Suprapubic skin (tissue), 4 donors: ENCODE measurements around the gene KCNH6. TPM values are rescaled to one million over a fixed set of nuclear protein-coding genes. Genes with fewer than 3 reads are reported as not detected.

ENCODE experiments used
- DNase-seq, 2 donors: peaks; one replicate each; pipeline ENCODE4 v3.0.0-alpha.2; 2019; ENCODE audit warnings: low spot score in 2 of 2
- H3K27ac ChIP-seq: fragments of 200-600 bp; sonication (generic); one replicate; pipeline ENCODE4 v1.5.1; 2019
- H3K27me3 ChIP-seq: fragments of 200-600 bp; sonication (generic); one replicate; pipeline ENCODE4 v1.5.1; 2019
- H3K36me3 ChIP-seq: fragments of 200-600 bp; sonication (generic); one replicate; pipeline ENCODE4 v1.5.1; 2019
- H3K4me1 ChIP-seq: fragments of 200-600 bp; sonication (generic); one replicate; pipeline ENCODE4 v1.5.1; 2019
- H3K4me3 ChIP-seq: fragments of 200-600 bp; sonication (generic); one replicate; pipeline ENCODE4 v1.5.1; 2019; ENCODE audit warnings: mild to moderate bottlenecking
- H3K9me3 ChIP-seq: fragments of 200-600 bp; sonication (generic); one replicate; pipeline ENCODE4 v1.5.1; 2019
- EP300 ChIP-seq: sonication (generic); formaldehyde crosslinking; IDR thresholded peaks from one replicate; pipeline ENCODE4 v1.6.1; 2017; ENCODE audit warnings: antibody characterized with exemption
- POLR2A ChIP-seq, 2 donors: fragments of 450-650 bp; IDR thresholded peaks; one replicate each; pipeline ENCODE4 v1.6.1; 2017; ENCODE audit warnings: antibody characterized with exemption in 2 of 2, mild to moderate bottlenecking in 2 of 2, moderate library complexity in 2 of 2
- POLR2AphosphoS5 ChIP-seq, 3 donors: sonication (generic); formaldehyde crosslinking; IDR thresholded peaks; one replicate each; pipeline ENCODE4 v1.6.1; 2017; ENCODE audit warnings: antibody characterized with exemption in 3 of 3
- WGBS: methylation state at CpG from one replicate; pipeline ENCODE4 v1.1.5; 2018; 5-methylcytosine and 5-hydroxymethylcytosine counted together
- total RNA-seq, 4 donors: library from RNA; depleted of rRNA; stranded (reverse); fragments of >200 nt; gene quantifications; one replicate each; pipeline ENCODE4 v1.1.0, GENCODE V29; 2016
- TF ChIP-seq, protein P1 (sequence below), 2 donors: fragments of 200-600 bp in 1 of 2; fragments of 450-650 bp in 1 of 2; sonication (generic) in 1 of 2; IDR thresholded peaks; one replicate each; pipeline ENCODE4 v1.5.1; 2016 to 2019; ENCODE audit warnings: antibody characterized with exemption in 2 of 2, mild to moderate bottlenecking in 1 of 2, moderate library complexity in 1 of 2

KCNH6 gene
- total RNA-seq, 4 donors from 2014 or later = not detected

DNA sequence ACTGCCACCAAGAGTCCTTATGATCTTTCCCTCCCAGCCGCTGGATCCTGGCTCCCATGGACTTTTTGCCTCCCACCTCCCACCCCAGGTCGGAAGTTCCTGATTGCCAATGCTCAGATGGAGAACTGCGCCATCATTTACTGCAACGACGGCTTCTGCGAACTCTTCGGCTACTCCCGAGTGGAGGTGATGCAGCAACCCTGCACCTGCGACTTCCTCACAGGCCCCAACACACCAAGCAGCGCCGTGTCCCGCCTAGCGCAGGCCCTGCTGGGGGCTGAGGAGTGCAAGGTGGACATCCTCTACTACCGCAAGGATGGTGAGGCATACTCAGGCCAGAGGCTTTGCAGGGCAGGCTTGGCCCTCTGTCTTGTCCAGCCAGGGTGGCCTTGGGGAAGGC is 893 bp downstream of the KCNH6 start:
- no peaks in the 10 kb centered on the region for H3K9me3 ChIP-seq
- H3K36me3 ChIP-seq = no peaks in the 10 kb centered on the region
- peaks cover 5% of the 10 kb centered on the region for H3K4me1 ChIP-seq
- WGBS = 92% methylated on average over 14 of the region's 14 CpGs
- no peak overlapping the region for H3K27ac ChIP-seq
- H3K4me3 ChIP-seq = no peak overlapping the region
- DNase-seq = no peak
- TF ChIP-seq POLR2A (IDR thresholded peaks at IDR 0.05) = no peak
- H3K27me3 ChIP-seq = peaks cover 34% of the 10 kb centered on the region

DNA sequence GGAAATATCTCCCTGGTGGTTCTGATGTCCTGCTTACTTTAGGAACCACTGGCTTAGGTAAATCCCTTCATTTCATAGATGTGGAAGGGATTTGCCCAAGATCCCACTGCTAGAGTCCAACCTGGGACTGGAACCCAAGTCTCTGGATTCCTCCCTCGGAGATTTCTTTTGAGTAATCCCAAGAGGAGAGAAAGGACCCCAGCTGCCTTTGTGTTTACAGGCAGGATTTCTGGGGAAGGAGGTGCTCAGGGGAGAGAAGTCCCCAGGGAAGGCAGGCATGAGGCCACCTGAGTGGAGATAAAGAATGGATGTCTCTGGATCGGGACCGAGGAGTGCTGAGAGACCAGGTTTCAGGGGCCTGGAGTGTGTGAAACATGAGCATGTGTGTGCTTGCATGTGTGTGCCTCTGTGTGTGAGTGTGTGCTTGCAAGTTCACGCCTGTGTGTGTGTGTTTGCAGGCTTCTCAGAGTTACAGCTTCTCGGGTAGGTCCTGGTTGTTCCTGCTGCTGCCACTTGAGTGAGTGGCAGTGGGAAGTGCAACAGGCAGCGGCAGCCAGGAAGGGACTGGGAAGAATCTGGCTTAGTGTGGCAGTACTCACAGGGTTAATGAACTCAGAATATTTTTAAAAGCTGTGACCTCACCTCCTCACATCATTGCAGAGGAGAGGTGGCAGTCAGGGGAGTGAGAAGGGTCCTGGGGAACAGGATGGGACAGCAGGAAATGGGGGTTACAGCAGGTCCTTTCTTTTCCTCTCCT is 2.2 kb downstream of the KCNH6 start:
- Histone ChIP-seq H3K4me1 (peaks cover 5% of the 10 kb centered on the region), H3K27me3 (peaks cover 34% of the 10 kb centered on the region), H3K27ac (no peak overlapping the region), H3K4me3 (no peak overlapping the region), H3K36me3 (no peaks in the 10 kb centered on the region), H3K9me3 (no peaks in the 10 kb centered on the region)
- no peak for TF ChIP-seq POLR2AphosphoS5 (IDR thresholded peaks at IDR 0.05)
- TF ChIP-seq, protein P1, sequence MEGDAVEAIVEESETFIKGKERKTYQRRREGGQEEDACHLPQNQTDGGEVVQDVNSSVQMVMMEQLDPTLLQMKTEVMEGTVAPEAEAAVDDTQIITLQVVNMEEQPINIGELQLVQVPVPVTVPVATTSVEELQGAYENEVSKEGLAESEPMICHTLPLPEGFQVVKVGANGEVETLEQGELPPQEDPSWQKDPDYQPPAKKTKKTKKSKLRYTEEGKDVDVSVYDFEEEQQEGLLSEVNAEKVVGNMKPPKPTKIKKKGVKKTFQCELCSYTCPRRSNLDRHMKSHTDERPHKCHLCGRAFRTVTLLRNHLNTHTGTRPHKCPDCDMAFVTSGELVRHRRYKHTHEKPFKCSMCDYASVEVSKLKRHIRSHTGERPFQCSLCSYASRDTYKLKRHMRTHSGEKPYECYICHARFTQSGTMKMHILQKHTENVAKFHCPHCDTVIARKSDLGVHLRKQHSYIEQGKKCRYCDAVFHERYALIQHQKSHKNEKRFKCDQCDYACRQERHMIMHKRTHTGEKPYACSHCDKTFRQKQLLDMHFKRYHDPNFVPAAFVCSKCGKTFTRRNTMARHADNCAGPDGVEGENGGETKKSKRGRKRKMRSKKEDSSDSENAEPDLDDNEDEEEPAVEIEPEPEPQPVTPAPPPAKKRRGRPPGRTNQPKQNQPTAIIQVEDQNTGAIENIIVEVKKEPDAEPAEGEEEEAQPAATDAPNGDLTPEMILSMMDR (IDR thresholded peaks at IDR 0.05) = no peak
- DNase-seq = no peak
- 59% methylated on average over 5 of the region's 6 CpGs for WGBS

DNA sequence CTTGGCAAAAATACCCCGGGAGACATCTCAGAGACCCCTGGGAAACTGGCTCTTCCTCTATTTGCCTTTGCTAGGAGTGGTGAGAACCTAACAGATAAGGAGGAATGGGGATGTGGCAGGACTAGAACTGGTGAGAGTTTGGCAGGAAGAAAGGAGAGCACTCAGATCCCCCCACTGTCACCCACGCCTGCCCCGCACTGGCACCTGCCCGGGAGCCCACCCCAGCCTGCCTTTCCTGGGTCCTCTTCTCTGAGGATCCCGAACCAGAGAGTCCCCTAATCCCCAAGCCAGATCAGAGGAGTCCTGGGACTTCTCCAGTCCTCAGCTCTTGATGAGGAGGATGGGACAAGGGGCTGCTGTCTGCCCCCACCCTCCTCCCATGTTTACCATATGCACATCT is 3.7 kb downstream of the KCNH6 start:
- Histone ChIP-seq H3K4me3 (no peak overlapping the region), H3K36me3 (no peaks in the 10 kb centered on the region), H3K4me1 (peaks cover 5% of the 10 kb centered on the region), H3K27ac (no peak overlapping the region), H3K9me3 (no peaks in the 10 kb centered on the region), H3K27me3 (peaks cover 34% of the 10 kb centered on the region)
- 78% methylated on average over 5 of the region's 5 CpGs for WGBS
- TF ChIP-seq POLR2AphosphoS5 (IDR thresholded peaks at IDR 0.05) = no peak
- no peak for TF ChIP-seq POLR2A (IDR thresholded peaks at IDR 0.05)
- TF ChIP-seq, protein P1 (IDR thresholded peaks at IDR 0.05) = no peak
- TF ChIP-seq EP300 = no peak
- no peak for DNase-seq

DNA sequence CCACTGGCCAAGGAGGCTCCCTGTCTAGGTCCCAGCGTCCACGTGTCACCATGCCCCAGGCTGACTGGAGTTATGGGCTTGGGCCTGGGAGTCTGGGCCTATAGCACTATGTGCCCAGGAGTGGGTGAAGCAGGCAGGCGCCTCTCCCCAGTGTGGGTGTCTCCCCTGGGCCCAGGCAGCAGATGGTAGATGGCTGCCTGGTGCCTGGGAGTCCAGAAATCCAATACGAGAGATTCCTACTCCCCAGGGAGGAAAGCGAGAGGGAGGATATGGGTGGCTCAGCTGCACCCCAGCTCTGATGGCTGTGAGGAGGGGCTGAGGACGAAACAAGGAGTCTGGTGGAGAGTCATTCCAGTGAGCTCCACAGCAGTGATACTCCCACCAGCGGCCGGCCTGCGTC is 5.0 kb downstream of the KCNH6 start:
- Histone ChIP-seq H3K36me3 (no peaks in the 10 kb centered on the region), H3K9me3 (no peaks in the 10 kb centered on the region), H3K4me3 (no peak overlapping the region), H3K4me1 (peaks cover 1% of the 10 kb centered on the region), H3K27me3 (peaks cover 29% of the 10 kb centered on the region), H3K27ac (no peak overlapping the region)
- WGBS = 80% methylated on average over 2 of the region's 9 CpGs
- no peak for DNase-seq
- TF ChIP-seq POLR2A (IDR thresholded peaks at IDR 0.05) (no peak), POLR2AphosphoS5 (IDR thresholded peaks at IDR 0.05) (no peak), EP300 (no peak)
- TF ChIP-seq, protein P1 (IDR thresholded peaks at IDR 0.05) = no peak

DNA sequence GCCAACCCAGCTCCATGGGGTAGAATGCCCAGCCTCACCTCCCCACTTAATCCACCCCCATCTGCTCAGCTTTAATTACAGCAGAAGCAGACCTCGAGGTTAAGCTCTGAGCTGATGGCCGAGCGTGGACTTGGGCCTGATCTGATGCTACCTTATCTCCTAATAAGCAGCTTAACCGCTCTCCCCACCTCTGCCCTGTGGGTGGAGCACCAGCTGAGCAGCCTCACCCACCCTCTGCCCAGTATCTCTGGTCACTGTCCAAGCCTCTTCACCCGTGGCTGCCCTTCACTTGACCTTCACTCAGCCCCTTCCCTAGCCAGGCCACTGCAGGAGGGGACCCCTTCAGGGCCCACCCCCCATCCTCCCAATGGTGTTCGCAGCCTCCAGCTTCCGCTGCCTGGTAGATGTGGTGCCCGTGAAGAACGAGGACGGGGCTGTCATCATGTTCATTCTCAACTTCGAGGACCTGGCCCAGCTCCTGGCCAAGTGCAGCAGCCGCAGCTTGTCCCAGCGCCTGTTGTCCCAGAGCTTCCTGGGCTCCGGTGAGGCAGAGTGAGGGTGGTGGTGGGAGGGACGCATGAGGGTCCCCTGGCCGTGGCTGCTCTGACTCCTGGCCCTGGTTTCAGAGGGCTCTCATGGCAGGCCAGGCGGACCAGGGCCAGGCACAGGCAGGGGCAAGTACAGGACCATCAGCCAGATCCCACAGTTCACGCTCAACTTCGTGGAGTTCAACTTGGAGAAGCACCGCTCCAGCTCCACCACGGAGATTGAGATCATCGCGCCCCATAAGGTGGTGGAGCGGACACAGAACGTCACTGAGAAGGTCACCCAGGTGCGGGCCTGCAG is 6.8 kb downstream of the KCNH6 start:
- WGBS = 90% methylated on average over 16 of the region's 26 CpGs
- H3K27me3 ChIP-seq = peaks cover 15% of the 10 kb centered on the region
- no peaks in the 10 kb centered on the region for H3K36me3 ChIP-seq

More for the DNA sequence above, 6.8 kb downstream of the KCNH6 start:
- TF ChIP-seq POLR2A (IDR thresholded peaks at IDR 0.05) (no peak), EP300 (no peak), POLR2AphosphoS5 (IDR thresholded peaks at IDR 0.05) (no peak)
- TF ChIP-seq, protein P1 (IDR thresholded peaks at IDR 0.05) = no peak
- Histone ChIP-seq H3K4me3 (no peak overlapping the region), H3K27ac (no peak overlapping the region), H3K9me3 (no peaks in the 10 kb centered on the region), H3K4me1 (no peaks in the 10 kb centered on the region)
- no peak for DNase-seq
